Measurements from ENCODE around the gene ADAM17. TPM values are rescaled to one million over a fixed set of nuclear protein-coding genes. Genes with fewer than 3 reads are reported as not detected.

Gene ADAM17
- total and polyA plus RNA-seq, 4 donors = 3.3 to 14.1 (median 7.9) TPM

DNA sequence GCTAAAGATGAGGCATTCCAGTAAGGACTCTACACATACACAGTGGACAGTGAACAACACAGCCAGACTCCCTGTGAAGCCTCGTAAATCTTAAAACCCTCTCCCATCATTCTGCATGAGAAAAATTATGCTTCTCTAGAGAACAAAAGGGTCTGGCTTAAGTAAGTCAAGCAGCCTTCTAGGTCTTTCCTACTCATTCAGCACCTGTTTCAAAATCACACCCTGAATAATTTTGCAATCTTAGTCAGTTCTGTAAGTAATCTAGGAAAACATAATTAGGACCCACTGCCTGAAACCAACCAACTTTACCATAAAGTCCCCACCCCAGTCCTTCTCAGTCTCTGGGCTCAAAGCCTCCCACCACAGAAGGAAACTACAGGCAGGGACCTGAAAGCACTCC is 61.5 kb downstream of the ADAM17 start:
- no peak for DNase-seq (ENCODE audit: low spot score)
- WGBS = 99% methylated on average over 1 of the region's 1 CpG
- H3K4me1 ChIP-seq (ENCODE audit: control insufficient read depth in 4 of 4, insufficient read depth in 4 of 4, low read length in 3 of 4) = no peaks in the 10 kb centered on the region
- H3K27me3 ChIP-seq (ENCODE audit: control insufficient read depth in 4 of 4, insufficient read depth in 4 of 4, low read length in 3 of 4) = no peaks in the 10 kb centered on the region
- no peak overlapping the region for H3K4me3 ChIP-seq (ENCODE audit: low read depth in 1 of 3, low read length in 3 of 3)
- no peak overlapping the region for H3K9ac ChIP-seq (ENCODE audit: low read depth in 1 of 2, low read length in 2 of 2)
- peaks cover 23 to 70% (median 53%) of the 10 kb centered on the region in 4 donors for H3K36me3 ChIP-seq (ENCODE audit: control insufficient read depth in 4 of 4, insufficient read depth in 3 of 4, low read depth in 1 of 4, low read length in 3 of 4)
- H3K27ac ChIP-seq (ENCODE audit: low read depth in 1 of 2, low read length in 2 of 2) = no peak overlapping the region
- no peaks in the 10 kb centered on the region for H3K9me3 ChIP-seq (ENCODE audit: control insufficient read depth in 4 of 4, low read length in 3 of 4)
- TF ChIP-seq FOXA2 (IDR thresholded peaks at IDR 0.05) = no peak
- TF ChIP-seq, protein P1, sequence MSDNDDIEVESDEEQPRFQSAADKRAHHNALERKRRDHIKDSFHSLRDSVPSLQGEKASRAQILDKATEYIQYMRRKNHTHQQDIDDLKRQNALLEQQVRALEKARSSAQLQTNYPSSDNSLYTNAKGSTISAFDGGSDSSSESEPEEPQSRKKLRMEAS (IDR thresholded peaks at IDR 0.05) = no peak
- no peak for TF ChIP-seq GABPA (IDR thresholded peaks at IDR 0.05 in 1 of 2, conservative IDR thresholded peaks at IDR 0.05 in 1 of 2)
- TF ChIP-seq SP1 (IDR thresholded peaks at IDR 0.05) = no peak

DNA sequence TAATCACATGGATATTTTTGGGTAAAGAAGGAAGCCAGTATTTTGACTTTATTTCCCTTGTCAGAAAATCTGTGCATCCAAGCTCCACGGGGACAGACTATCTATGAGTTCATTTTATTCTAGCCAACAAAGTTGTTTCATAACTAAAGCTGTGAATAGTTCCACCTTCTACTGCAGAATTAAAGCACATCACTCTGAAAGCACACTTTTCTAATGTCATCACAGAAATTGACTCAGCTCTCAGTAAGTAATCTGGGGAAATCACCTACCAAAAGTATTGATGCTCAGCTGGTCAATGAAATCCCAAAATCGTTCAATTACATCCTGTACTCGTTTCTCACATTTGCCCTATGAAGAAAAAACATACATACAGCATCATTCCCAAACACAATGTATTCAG is 62.2 kb downstream of the ADAM17 start:
- H3K4me1 ChIP-seq (ENCODE audit: control insufficient read depth in 4 of 4, insufficient read depth in 4 of 4, low read length in 3 of 4) = no peaks in the 10 kb centered on the region
- 85% methylated on average over 3 of the region's 3 CpGs for WGBS
- peaks cover 23 to 75% (median 55%) of the 10 kb centered on the region in 4 donors for H3K36me3 ChIP-seq (ENCODE audit: control insufficient read depth in 4 of 4, insufficient read depth in 3 of 4, low read depth in 1 of 4, low read length in 3 of 4)
- no peak overlapping the region for H3K4me3 ChIP-seq (ENCODE audit: low read depth in 1 of 3, low read length in 3 of 3)
- no peak overlapping the region for H3K27ac ChIP-seq (ENCODE audit: low read depth in 1 of 2, low read length in 2 of 2)
- no peak for DNase-seq (ENCODE audit: low spot score)
- no peak overlapping the region for H3K9ac ChIP-seq (ENCODE audit: low read depth in 1 of 2, low read length in 2 of 2)
- no peak for TF ChIP-seq JUND (IDR thresholded peaks at IDR 0.05)
- no peak for TF ChIP-seq ZBTB33 (IDR thresholded peaks at IDR 0.05)
- no peak for TF ChIP-seq HNF4G (IDR thresholded peaks at IDR 0.05)
- no peak for TF ChIP-seq HNF4A (conservative IDR thresholded peaks at IDR 0.05)
- TF ChIP-seq, protein P2, sequence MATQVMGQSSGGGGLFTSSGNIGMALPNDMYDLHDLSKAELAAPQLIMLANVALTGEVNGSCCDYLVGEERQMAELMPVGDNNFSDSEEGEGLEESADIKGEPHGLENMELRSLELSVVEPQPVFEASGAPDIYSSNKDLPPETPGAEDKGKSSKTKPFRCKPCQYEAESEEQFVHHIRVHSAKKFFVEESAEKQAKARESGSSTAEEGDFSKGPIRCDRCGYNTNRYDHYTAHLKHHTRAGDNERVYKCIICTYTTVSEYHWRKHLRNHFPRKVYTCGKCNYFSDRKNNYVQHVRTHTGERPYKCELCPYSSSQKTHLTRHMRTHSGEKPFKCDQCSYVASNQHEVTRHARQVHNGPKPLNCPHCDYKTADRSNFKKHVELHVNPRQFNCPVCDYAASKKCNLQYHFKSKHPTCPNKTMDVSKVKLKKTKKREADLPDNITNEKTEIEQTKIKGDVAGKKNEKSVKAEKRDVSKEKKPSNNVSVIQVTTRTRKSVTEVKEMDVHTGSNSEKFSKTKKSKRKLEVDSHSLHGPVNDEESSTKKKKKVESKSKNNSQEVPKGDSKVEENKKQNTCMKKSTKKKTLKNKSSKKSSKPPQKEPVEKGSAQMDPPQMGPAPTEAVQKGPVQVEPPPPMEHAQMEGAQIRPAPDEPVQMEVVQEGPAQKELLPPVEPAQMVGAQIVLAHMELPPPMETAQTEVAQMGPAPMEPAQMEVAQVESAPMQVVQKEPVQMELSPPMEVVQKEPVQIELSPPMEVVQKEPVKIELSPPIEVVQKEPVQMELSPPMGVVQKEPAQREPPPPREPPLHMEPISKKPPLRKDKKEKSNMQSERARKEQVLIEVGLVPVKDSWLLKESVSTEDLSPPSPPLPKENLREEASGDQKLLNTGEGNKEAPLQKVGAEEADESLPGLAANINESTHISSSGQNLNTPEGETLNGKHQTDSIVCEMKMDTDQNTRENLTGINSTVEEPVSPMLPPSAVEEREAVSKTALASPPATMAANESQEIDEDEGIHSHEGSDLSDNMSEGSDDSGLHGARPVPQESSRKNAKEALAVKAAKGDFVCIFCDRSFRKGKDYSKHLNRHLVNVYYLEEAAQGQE (IDR thresholded peaks at IDR 0.05) = no peak
- no peak for TF ChIP-seq GABPA (IDR thresholded peaks at IDR 0.05 in 1 of 2, conservative IDR thresholded peaks at IDR 0.05 in 1 of 2)
- no peak for TF ChIP-seq TAF1 (conservative IDR thresholded peaks at IDR 0.05)
- TF ChIP-seq FOXA1 (IDR thresholded peaks at IDR 0.05) = no peak
- TF ChIP-seq EGR1 (IDR thresholded peaks at IDR 0.05; ENCODE audit: low read depth in 2 of 2) = no peak
- no peaks in the 10 kb centered on the region for H3K27me3 ChIP-seq (ENCODE audit: control insufficient read depth in 4 of 4, insufficient read depth in 4 of 4, low read length in 3 of 4)
- no peaks in the 10 kb centered on the region for H3K9me3 ChIP-seq (ENCODE audit: control insufficient read depth in 4 of 4, low read length in 3 of 4)

DNA sequence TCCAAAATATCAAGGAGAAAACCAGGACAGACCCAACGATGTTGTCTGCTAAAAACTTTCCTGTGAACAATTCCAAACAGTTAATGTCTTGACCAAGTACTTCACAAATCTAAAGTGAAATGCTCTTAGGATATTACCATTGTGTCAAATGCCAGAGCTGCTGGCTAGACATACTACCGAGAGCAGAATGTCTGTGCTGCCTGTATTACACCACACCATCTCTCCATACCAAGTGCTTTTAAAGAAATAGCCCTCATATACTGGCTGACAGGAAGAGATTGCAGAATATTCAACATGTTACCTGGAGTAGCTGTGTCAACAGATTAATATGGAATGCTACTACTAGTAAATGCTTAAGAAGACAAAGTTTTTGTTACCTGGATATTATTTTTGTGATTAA is 62.7 kb downstream of the ADAM17 start:
- H3K27ac ChIP-seq (ENCODE audit: low read depth in 1 of 2, low read length in 2 of 2) = no peak overlapping the region
- 83% methylated on average over 2 of the region's 2 CpGs for WGBS
- no peak overlapping the region for H3K4me3 ChIP-seq (ENCODE audit: low read depth in 1 of 3, low read length in 3 of 3)

More for the DNA sequence above, 62.7 kb downstream of the ADAM17 start:
- TF ChIP-seq FOXA2 (IDR thresholded peaks at IDR 0.05) (no peak), ZBTB33 (IDR thresholded peaks at IDR 0.05) (no peak)
- Histone ChIP-seq H3K36me3 (ENCODE audit: control insufficient read depth in 4 of 4, insufficient read depth in 3 of 4, low read depth in 1 of 4, low read length in 3 of 4) (peaks cover 20 to 78% (median 60%) of the 10 kb centered on the region in 4 donors), H3K9ac (ENCODE audit: low read depth in 1 of 2, low read length in 2 of 2) (no peak overlapping the region), H3K27me3 (ENCODE audit: control insufficient read depth in 4 of 4, insufficient read depth in 4 of 4, low read length in 3 of 4) (no peaks in the 10 kb centered on the region), H3K9me3 (ENCODE audit: control insufficient read depth in 4 of 4, low read length in 3 of 4) (no peaks in the 10 kb centered on the region), H3K4me1 (ENCODE audit: control insufficient read depth in 4 of 4, insufficient read depth in 4 of 4, low read length in 3 of 4) (no peaks in the 10 kb centered on the region)
- DNase-seq (ENCODE audit: low spot score) = no peak

Measured in liver (tissue), 9 donors.